ENCODE results near the gene VSTM2B.

GRCh38 chr19:29492769-29493168, 33.0 kb upstream of the VSTM2B start:
- TF ChIP-seq, protein P1, sequence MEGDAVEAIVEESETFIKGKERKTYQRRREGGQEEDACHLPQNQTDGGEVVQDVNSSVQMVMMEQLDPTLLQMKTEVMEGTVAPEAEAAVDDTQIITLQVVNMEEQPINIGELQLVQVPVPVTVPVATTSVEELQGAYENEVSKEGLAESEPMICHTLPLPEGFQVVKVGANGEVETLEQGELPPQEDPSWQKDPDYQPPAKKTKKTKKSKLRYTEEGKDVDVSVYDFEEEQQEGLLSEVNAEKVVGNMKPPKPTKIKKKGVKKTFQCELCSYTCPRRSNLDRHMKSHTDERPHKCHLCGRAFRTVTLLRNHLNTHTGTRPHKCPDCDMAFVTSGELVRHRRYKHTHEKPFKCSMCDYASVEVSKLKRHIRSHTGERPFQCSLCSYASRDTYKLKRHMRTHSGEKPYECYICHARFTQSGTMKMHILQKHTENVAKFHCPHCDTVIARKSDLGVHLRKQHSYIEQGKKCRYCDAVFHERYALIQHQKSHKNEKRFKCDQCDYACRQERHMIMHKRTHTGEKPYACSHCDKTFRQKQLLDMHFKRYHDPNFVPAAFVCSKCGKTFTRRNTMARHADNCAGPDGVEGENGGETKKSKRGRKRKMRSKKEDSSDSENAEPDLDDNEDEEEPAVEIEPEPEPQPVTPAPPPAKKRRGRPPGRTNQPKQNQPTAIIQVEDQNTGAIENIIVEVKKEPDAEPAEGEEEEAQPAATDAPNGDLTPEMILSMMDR (optimal IDR thresholded peaks at IDR 0.05 in 1 of 3, IDR thresholded peaks at IDR 0.05 in 1 of 3, conservative IDR thresholded peaks at IDR 0.05 in 1 of 3; ENCODE audit: extremely low read depth in 1 of 3, insufficient read depth in 2 of 3, low read length in 3 of 3) = no peak
- no peak for TF ChIP-seq EZH2 (IDR thresholded peaks at IDR 0.05; ENCODE audit: low read length)
